Panc1 (cell line): ENCODE results near the gene SIN3B. TPM values are rescaled to one million over a fixed set of nuclear protein-coding genes. Genes with fewer than 3 reads are reported as not detected.

Experiments
- ATAC-seq: fragments of 200-7000 bp; cut with Tn5 transposase; 2 replicates; pipeline ENCODE4 v1.9.1; 2020; ENCODE audit warnings: mild to moderate bottlenecking, moderate library complexity
- BruUV-seq: library from RNA; stranded (reverse); fragments of 400-500 nt; replicated peaks from 2 replicates; lab custom pipeline; 2021; lab: Mats Ljungman, UMichigan
- CTCF ChIA-PET: fragments of 300-600 bp; sonication (Branson Sonifier 250); formaldehyde crosslinking; loops from one replicate; lab custom pipeline; 2022; ENCODE audit warnings: antibody characterized with exemption; lab: Charles Lee
- POLR2A ChIA-PET: fragments of 300-600 bp; sonication (Branson Sonifier 250); formaldehyde crosslinking; loops from one replicate; lab custom pipeline; 2022; ENCODE audit warnings: antibody characterized with exemption; lab: Charles Lee
- DNase-seq: peaks from one replicate; pipeline ENCODE4 v3.0.0-alpha.2; 2010; ENCODE audit warnings: low read depth, low spot score
- H3K27ac ChIP-seq: 2 replicates; pipeline ENCODE4 v1.5.1; 2011; ENCODE audit warnings: mild to moderate bottlenecking, low read length, inconsistent platforms
- H3K27me3 ChIP-seq: fragments of 200-500 bp; sonication (Bioruptor generic); 2 replicates; pipeline ENCODE4 v1.6.0; 2014; ENCODE audit warnings: low read length, inconsistent platforms; ENCODE audit not compliant: control insufficient read depth, insufficient read depth
- H3K36me3 ChIP-seq: fragments of 200-500 bp; sonication (Bioruptor generic); 2 replicates; pipeline ENCODE4 v1.5.1; 2014; ENCODE audit warnings: inconsistent platforms, mild to moderate bottlenecking, low read length, moderate library complexity; ENCODE audit not compliant: control insufficient read depth, insufficient read depth
- H3K4me1 ChIP-seq: 2 replicates; pipeline ENCODE4 v1.5.1; 2011; ENCODE audit warnings: inconsistent platforms, mild to moderate bottlenecking, low read length, moderate library complexity; ENCODE audit not compliant: control insufficient read depth, insufficient read depth
- H3K4me3 ChIP-seq, 2 experiments: 2 replicates each; pipeline ENCODE4 v1.5.1; 2011 to 2012; ENCODE audit warnings: low read depth in 2 of 2, low read length in 2 of 2, mild to moderate bottlenecking in 2 of 2, inconsistent platforms in 1 of 2, moderate library complexity in 1 of 2
- H3K9me3 ChIP-seq: fragments of 200-500 bp; sonication (Bioruptor generic); 2 replicates; pipeline ENCODE4 v1.5.1; 2014; ENCODE audit warnings: low read depth, mild to moderate bottlenecking, inconsistent platforms, low read length, moderate library complexity; ENCODE audit not compliant: control insufficient read depth, insufficient read depth
- CTCF ChIP-seq: fragments of 450-650 bp; IDR thresholded peaks from 2 replicates; pipeline ENCODE4 v1.5.1; 2017; ENCODE audit warnings: mild to moderate bottlenecking
- POLR2AphosphoS5 ChIP-seq: IDR thresholded peaks from 2 replicates; pipeline ENCODE4 v1.6.1; 2012; ENCODE audit warnings: mild to moderate bottlenecking, low read depth, low read length, moderate library complexity
- REST ChIP-seq, 2 experiments: IDR thresholded peaks; 2 replicates each; pipeline ENCODE4 v1.6.1; 2011 to 2012; ENCODE audit warnings: low read depth in 2 of 2, control low read depth in 1 of 2, low read length in 1 of 2, mild to moderate bottlenecking in 1 of 2, moderate library complexity in 1 of 2; ENCODE audit not compliant: insufficient read depth in 1 of 2
- SIN3A ChIP-seq: IDR thresholded peaks from 2 replicates; pipeline ENCODE4 v1.6.1; 2012; ENCODE audit warnings: low read depth, mild to moderate bottlenecking, low read length, moderate library complexity, borderline replicate concordance; ENCODE audit not compliant: insufficient read depth
- TCF7L2 ChIP-seq: IDR thresholded peaks from 2 replicates; pipeline ENCODE4 v1.6.1; 2011; ENCODE audit warnings: mild to moderate bottlenecking, low read depth, low read length, inconsistent platforms
- in situ Hi-C: cut with HindIII; loops from 2 replicates; pipeline ENCODE4 v1.10.0; 2016; ENCODE audit warnings: low sequenced_read_pairs, low pct_unique_long_range_greater_than_20kb
- intact Hi-C: fragments of 100-400 bp; cut with micrococcal nuclease; formaldehyde crosslinking; loops from one replicate; pipeline ENCODE4 v1.10.0; 2022; ENCODE audit not compliant: unreplicated experiment
- total RNA-seq: library from RNA; stranded (reverse); gene quantifications from one replicate; pipeline ENCODE4 v1.2.1, GENCODE V29; 2021; ENCODE audit not compliant: unreplicated experiment

Gene SIN3B
- total RNA-seq, 1 experiment from 2014 or later: 47.0 TPM

GRCh38 chr19:16859626-16860025 lies 30.4 kb downstream of the SIN3B start:
- H3K9me3 ChIP-seq: no peaks in the 10 kb centered on the region
- H3K4me1 ChIP-seq: no peaks in the 10 kb centered on the region
- H3K4me3 ChIP-seq: no peak overlapping the region
- TF ChIP-seq POLR2AphosphoS5 (no peak), SIN3A (no peak), REST (IDR thresholded peaks at IDR 0.05; ENCODE audit: insufficient read depth in 1 of 2, low read depth in 2 of 2, low read length in 1 of 2) (no peak), CTCF (no peak), TCF7L2 (no peak)
- POLR2A ChIA-PET: no interaction called here
- no peaks in the 10 kb centered on the region for H3K27me3 ChIP-seq
- BruUV-seq: no TSS peak
- DNase-seq: no peak
- in situ Hi-C loops (no loop called here), intact Hi-C loops (no loop called here)
- CTCF ChIA-PET: interaction anchor here (0.7 kb wide), 1 partner anchor 10 kb away, joined by 5 read pairs; no protein-coding TSS in a partner anchor
- no peak overlapping the region for H3K27ac ChIP-seq
- no peak for ATAC-seq
- H3K36me3 ChIP-seq: peaks cover 2% of the 10 kb centered on the region; the same call in 1 of the 2 replicates

- DNase-seq (no peak), ATAC-seq (no peak)
- no peak for TF ChIP-seq CTCF
- TF ChIP-seq SIN3A: no peak
- TF ChIP-seq TCF7L2: no peak
- in situ Hi-C loops: no loop called here
- Histone ChIP-seq H3K36me3 (peaks cover 2% of the 10 kb centered on the region; the same call in 1 of the 2 replicates), H3K27me3 (no peaks in the 10 kb centered on the region), H3K4me3 (no peak overlapping the region), H3K9me3 (no peaks in the 10 kb centered on the region), H3K4me1 (no peaks in the 10 kb centered on the region), H3K27ac (no peak overlapping the region)
- BruUV-seq: no TSS peak
- intact Hi-C loops: no loop called here
- ChIA-PET CTCF (interaction anchor here (0.7 kb wide), 1 partner anchor 10 kb away, joined by 5 read pairs; no protein-coding TSS in a partner anchor), POLR2A (interaction anchor here (0.6 kb wide), 1 partner anchor 252 kb away, joined by 3 read pairs; no protein-coding TSS in a partner anchor)
Measured at GRCh38 chr19:16860118-16860517, 30.9 kb downstream of the SIN3B start.
